Gastrocnemius medialis (tissue), 4 donors: ENCODE data around the gene GEMIN8. TPM values are rescaled to one million over a fixed set of nuclear protein-coding genes. Genes with fewer than 3 reads are reported as not detected.

Source experiments
- ATAC-seq, 2 donors: fragments of 150-250 bp; one replicate each; pipeline ENCODE4 v1.9.1; 2016
- DNase-seq, 2 donors: peaks; one replicate each; pipeline ENCODE4 v3.0.0-alpha.2; 2019
- H3K27ac ChIP-seq, 4 donors: fragments of 200-600 bp; sonication (generic); 1 replicate in 1 of 4; 2 replicates in 3 of 4; pipeline ENCODE4 v1.5.1; 2016 to 2018; ENCODE audit warnings: mild to moderate bottlenecking in 2 of 4, moderate library complexity in 1 of 4
- H3K27me3 ChIP-seq, 3 donors: fragments of 200-600 bp; sonication (generic) in 2 of 3; 1 replicate in 1 of 3; 2 replicates in 2 of 3; pipeline versions ENCODE4 v1.5.1 to v1.6.0; 2016 to 2019; ENCODE audit warnings: mild to moderate bottlenecking in 1 of 3, moderate library complexity in 1 of 3
- H3K36me3 ChIP-seq, 2 donors: fragments of 200-600 bp; sonication (generic) in 1 of 2; one replicate each; pipeline ENCODE4 v1.5.1; 2017 to 2018
- H3K4me1 ChIP-seq, 2 donors: fragments of 200-600 bp; sonication (generic) in 1 of 2; one replicate each; pipeline ENCODE4 v1.5.1; 2016 to 2017; ENCODE audit warnings: mild to moderate bottlenecking in 2 of 2
- H3K4me3 ChIP-seq, 4 donors: fragments of 200-600 bp; sonication (generic) in 3 of 4; 1 replicate in 1 of 4; 2 replicates in 3 of 4; pipeline ENCODE4 v1.5.1; 2016 to 2019; ENCODE audit warnings: mild to moderate bottlenecking in 2 of 4
- H3K9me3 ChIP-seq, 3 donors: fragments of 200-600 bp; sonication (generic) in 2 of 3; 1 replicate in 1 of 3; 2 replicates in 2 of 3; pipeline ENCODE4 v1.5.1; 2016 to 2019
- CTCF ChIP-seq, 5 experiments: fragments of 450-650 bp in 3 of 5; fragments of 200-600 bp in 2 of 5; sonication (generic) in 2 of 5; IDR thresholded peaks in 4 of 5; conservative IDR thresholded peaks in 1 of 5; 1 replicate in 4 of 5; 2 replicates in 1 of 5; pipeline ENCODE4 v1.5.1; 2016 to 2019; ENCODE audit warnings: antibody characterized with exemption in 5 of 5, mild to moderate bottlenecking in 3 of 5, moderate library complexity in 3 of 5
- POLR2A ChIP-seq, 2 donors: fragments of 450-650 bp; IDR thresholded peaks; one replicate each; pipeline ENCODE4 v1.6.1; 2017; ENCODE audit warnings: antibody characterized with exemption in 2 of 2, mild to moderate bottlenecking in 2 of 2, moderate library complexity in 2 of 2
- in situ Hi-C, 4 donors: fragments of 200-750 bp; cut with MboI; loops; one replicate each; pipeline versions ENCODE4 v1.15.0 to v1.8.0; 2017; ENCODE audit warnings: low sequenced_read_pairs in 4 of 4
- intact Hi-C: fragments of 100-400 bp; cut with DNase I; formaldehyde crosslinking; loops from one replicate; pipeline ENCODE4 v1.15.1; 2023; ENCODE audit warnings: low total_unique reads
- total RNA-seq, 4 donors: library from RNA; depleted of rRNA; stranded (reverse); fragments of >200 nt; gene quantifications; one replicate each; pipeline versions ENCODE4 v1.1.0 to v1.2.3, GENCODE V29; 2016

GEMIN8 gene
- total RNA-seq, 4 donors from 2014 or later, result 6.4 to 8.8 (median 6.9) TPM

GRCh38 chrX:13994536-13995080, 35.1 kb downstream of the GEMIN8 start:
- intact Hi-C loops, result no loop called here
- no peak for ATAC-seq

GRCh38 chrX:13994104-13994503, 35.6 kb downstream of the GEMIN8 start:
- intact Hi-C loops, result no loop called here

More at GRCh38 chrX:13994536-13995080, 35.1 kb downstream of the GEMIN8 start:
- Histone ChIP-seq H3K4me1 (no peaks in the 10 kb centered on the region), H3K36me3 (no peaks in the 10 kb centered on the region), H3K4me3 (no peak overlapping the region), H3K9me3 (no peaks in the 10 kb centered on the region), H3K27ac (no peak overlapping the region), H3K27me3 (no peaks in the 10 kb centered on the region)
- no peak for TF ChIP-seq POLR2A (IDR thresholded peaks at IDR 0.05)
- no peak for TF ChIP-seq CTCF (IDR thresholded peaks at IDR 0.05 in 4 of 5, conservative IDR thresholded peaks at IDR 0.05 in 1 of 5)
- in situ Hi-C loops, result no loop called here
- DNase-seq, result no peak

GRCh38 chrX:13990126-13990800, 39.4 kb downstream of the GEMIN8 start:
- Histone ChIP-seq H3K9me3 (no peaks in the 10 kb centered on the region), H3K27me3 (no peaks in the 10 kb centered on the region), H3K27ac (no peak overlapping the region), H3K36me3 (no peaks in the 10 kb centered on the region), H3K4me1 (no peaks in the 10 kb centered on the region), H3K4me3 (no peak overlapping the region)
- in situ Hi-C loops (no loop called here), intact Hi-C loops (no loop called here)
- TF ChIP-seq POLR2A (IDR thresholded peaks at IDR 0.05), result no peak
- no peak for TF ChIP-seq CTCF (IDR thresholded peaks at IDR 0.05 in 4 of 5, conservative IDR thresholded peaks at IDR 0.05 in 1 of 5)
- DNase-seq (no peak), ATAC-seq (no peak)

More at GRCh38 chrX:13994104-13994503, 35.6 kb downstream of the GEMIN8 start:
- DNase-seq (no peak), ATAC-seq (no peak)
- TF ChIP-seq CTCF (IDR thresholded peaks at IDR 0.05 in 4 of 5, conservative IDR thresholded peaks at IDR 0.05 in 1 of 5) (no peak), POLR2A (IDR thresholded peaks at IDR 0.05) (no peak)
- H3K4me1 ChIP-seq, result no peaks in the 10 kb centered on the region
- no peak overlapping the region for H3K27ac ChIP-seq
- no peaks in the 10 kb centered on the region for H3K36me3 ChIP-seq
- in situ Hi-C loops, result no loop called here
- H3K4me3 ChIP-seq, result no peak overlapping the region
- H3K9me3 ChIP-seq, result no peaks in the 10 kb centered on the region
- H3K27me3 ChIP-seq, result no peaks in the 10 kb centered on the region

- no peak for DNase-seq
- peaks cover 0 to 7% (median 0%) of the 10 kb centered on the region in 3 donors for H3K9me3 ChIP-seq
- H3K36me3 ChIP-seq, result no peaks in the 10 kb centered on the region
- H3K4me3 ChIP-seq, result no peak overlapping the region
- H3K27me3 ChIP-seq, result no peaks in the 10 kb centered on the region
- intact Hi-C loops (no loop called here), in situ Hi-C loops (no loop called here)
- H3K4me1 ChIP-seq, result no peaks in the 10 kb centered on the region
- ATAC-seq, result no peak
- TF ChIP-seq POLR2A (IDR thresholded peaks at IDR 0.05), result no peak
- no peak for TF ChIP-seq CTCF (IDR thresholded peaks at IDR 0.05 in 4 of 5, conservative IDR thresholded peaks at IDR 0.05 in 1 of 5)
- no peak overlapping the region for H3K27ac ChIP-seq
Measured at GRCh38 chrX:13985697-13986435, 43.8 kb downstream of the GEMIN8 start.
